HG02870 (cell line): ENCODE data around the gene IL31RA.

Experiments used
- ATAC-seq: cut with Tn5 transposase; IDR thresholded peaks from one replicate; pipeline ENCODE4 v1.9.1; 2021; ENCODE audit warnings: mild to moderate bottlenecking, moderate library complexity; ENCODE audit not compliant: unreplicated experiment

The IL31RA gene

DNA sequence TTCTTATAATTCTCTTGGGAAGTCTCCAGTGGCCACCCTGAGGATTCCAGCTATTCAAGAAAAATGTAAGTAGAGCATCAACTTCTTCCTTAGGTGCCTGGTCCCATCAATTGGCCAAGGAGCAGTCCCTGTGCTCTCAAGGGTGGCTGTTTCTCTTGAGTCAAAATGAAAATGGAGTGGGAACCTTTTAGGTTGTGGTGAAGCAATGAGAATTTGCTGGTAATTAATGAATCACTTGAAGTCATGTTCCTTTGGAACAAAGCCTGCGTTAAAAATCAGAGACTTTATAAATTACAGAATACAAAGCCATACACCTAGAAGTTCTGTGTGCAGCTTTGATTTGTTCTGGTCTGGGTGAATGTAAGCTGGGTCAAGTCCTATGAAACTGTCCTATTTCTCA, 48.9 kb downstream of the IL31RA start:
- ATAC-seq = no peak

DNA sequence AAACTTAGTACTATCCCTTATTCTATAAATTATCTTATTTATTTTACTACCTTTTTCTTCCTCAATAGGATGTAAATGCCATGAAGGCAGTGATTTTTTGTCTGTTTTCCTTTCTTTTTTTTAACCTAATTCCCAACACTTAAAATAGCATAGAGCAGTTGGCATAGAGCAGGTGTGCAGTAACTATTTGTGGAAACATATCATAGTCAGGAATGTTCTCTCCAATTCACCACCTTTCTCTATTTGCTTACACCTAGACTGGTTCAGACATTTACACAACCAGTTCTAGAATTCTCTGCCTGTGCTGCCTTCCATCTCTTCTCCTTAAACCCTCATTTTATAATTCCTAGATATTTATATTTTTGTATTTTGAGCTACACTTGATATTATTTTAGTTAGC, 49.6 kb downstream of the IL31RA start:
- no peak for ATAC-seq

DNA sequence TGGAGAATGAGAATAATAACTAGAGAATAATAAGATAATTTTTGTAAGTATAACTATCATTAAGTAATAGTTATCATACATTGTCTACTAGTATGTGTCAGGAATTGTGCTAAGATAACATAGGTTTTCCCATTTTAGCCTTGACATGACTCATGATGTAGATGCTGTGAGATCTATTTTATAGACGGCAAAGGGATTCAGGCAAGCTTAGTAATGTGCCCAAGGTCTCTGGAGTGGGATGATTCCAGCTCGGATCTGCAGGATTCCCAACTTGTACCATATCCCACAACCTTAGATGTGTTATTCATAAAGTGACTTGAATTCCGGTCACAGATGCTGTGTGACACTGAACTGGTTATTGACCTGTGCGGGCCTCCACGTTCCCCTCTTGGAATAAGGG, 51.5 kb downstream of the IL31RA start:
- ATAC-seq = no peak

DNA sequence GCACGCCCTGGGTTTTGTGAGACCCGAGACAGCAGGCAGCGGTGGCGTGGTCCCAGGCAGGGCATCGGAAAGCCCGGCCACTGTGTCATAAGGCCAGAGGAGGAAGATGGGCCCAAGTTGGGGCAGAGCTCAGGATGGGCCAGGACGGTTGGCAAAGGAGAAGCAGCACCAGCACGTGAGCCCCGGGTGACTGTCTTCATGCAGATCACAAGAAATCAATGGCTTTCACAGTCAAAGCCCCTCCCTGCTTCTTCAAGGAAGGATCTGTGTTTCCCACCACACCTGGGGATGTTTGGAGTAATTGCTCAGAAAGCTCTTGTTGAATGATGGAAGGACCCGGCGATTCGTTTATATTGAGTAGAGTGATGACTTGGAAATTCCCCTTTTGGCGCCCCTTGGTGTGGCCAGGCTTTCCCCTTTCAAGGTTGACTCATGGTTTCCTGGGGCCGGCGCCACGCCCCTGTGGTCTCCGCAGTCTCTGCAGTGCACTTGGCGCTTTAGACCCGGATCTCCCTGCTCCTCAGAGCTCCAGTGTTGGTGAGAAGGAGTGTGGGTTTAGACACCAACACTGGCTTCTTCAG, 52.1 kb downstream of the IL31RA start:
- ATAC-seq = peak; percentile 94

DNA sequence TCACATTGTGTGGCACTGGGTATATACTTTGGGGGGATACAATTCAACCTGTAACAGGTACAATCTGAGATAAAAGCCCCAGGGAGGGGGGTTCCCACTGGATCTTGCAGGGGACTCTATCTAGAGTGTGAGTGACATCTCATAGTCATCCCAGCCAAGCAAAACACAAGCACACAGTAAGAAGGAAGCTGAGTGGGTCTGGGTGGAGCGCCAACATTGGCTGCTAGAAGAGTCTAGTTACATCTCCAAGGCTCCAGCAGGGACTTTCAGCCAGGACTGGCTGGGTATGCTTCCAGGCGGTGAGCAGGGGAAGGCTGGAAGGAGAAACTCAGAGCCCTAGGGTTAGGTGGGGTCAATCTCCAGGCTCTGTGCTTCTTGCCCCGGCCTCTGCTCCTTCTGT, 53.0 kb downstream of the IL31RA start:
- ATAC-seq = no peak

DNA sequence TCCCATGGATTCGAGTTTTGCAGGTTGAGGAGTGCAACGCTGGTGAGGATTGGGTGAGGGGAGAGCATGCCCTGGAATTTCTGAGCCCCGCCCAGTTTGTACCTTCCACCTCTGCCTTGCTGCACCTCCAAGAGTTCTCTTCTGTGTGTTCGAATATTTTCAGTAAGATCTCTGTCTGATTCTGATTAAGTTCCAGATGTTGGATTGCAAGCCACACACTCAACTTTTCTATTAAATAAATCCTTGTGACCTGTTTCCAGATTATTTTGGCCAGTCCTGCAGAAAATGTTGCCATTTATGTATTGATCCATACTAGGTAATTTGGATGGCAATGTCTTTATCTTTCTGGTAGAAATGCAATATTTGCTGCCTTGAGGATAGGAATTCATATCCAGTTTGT, 54.1 kb downstream of the IL31RA start:
- ATAC-seq = no peak

DNA sequence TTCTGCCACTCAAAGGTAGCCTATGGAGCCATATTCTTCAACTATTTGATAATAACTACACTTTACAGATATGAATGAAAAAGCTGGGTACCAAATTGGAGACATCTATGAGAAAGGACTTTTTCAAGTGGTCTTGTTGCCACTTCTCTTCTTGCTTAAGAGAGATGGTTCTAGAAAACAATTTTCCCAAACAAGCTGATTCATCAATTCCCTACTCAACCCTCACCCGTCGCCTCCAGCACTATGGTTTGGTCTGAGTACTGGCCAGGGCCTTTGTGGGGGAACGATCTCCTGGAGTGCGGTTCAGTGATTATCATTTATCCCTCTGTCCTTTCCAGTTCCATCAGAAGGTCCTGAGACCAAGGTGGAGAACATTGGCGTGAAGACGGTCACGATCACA, 56.8 kb downstream of the IL31RA start:
- no peak for ATAC-seq

DNA sequence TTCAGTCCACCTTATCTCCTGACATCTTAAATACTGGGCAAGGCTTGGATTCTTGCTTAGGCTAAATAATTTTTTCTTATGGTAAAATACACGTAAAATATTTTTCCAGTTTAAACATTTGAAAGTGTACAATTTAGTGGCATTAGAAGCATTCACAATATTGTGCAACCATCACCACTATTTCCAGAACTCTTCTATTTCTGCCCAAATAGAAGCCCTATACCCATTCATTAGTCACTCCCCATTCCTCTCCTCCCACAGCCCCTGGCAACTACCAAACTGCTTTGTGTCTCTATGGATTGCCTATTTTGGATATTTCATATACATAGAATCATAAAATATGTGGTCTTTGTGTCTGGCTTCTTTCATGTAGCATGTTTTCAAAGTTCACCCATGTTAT, 57.6 kb downstream of the IL31RA start:
- no peak for ATAC-seq

DNA sequence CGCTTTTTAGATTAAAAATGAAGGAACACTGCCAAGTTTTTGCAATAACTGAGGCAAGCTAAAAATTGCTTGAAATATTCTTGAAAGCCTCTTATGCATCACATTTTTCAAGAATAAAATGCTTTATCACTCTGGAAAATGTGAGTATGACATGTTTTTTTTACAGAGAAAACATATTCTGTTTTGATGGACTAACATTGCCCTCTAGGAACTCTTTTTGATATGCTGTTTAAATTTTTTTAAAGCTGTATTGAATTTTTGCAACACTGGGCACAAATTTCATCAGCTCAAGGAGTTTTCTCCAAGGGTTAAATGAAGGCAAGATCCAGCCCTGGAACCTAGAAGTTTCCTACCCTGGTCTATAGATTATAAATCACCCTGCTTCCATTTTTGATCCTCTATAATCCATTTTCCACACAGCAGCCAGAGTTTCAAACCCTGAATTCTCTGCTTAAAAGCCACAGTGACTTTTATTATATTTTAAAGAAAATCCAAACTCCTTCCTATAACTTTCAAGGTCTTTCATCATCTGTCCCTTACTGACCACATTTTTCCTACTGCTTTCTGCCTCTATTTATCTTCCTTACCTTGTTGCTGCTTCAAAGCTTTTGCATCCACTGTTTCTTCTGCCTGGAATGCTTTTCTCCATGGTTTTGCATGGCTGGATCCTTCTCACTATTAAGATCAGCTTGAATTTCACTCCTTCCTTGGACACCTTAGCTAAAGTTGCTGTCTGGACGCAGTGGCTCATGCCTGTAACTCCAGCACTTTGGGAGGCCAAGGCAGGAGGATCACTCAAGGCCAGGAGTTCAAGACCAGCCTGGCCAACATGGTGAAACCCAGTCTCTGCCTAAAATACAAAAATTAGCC, 60.9 kb downstream of the IL31RA start:
- ATAC-seq = no peak

DNA sequence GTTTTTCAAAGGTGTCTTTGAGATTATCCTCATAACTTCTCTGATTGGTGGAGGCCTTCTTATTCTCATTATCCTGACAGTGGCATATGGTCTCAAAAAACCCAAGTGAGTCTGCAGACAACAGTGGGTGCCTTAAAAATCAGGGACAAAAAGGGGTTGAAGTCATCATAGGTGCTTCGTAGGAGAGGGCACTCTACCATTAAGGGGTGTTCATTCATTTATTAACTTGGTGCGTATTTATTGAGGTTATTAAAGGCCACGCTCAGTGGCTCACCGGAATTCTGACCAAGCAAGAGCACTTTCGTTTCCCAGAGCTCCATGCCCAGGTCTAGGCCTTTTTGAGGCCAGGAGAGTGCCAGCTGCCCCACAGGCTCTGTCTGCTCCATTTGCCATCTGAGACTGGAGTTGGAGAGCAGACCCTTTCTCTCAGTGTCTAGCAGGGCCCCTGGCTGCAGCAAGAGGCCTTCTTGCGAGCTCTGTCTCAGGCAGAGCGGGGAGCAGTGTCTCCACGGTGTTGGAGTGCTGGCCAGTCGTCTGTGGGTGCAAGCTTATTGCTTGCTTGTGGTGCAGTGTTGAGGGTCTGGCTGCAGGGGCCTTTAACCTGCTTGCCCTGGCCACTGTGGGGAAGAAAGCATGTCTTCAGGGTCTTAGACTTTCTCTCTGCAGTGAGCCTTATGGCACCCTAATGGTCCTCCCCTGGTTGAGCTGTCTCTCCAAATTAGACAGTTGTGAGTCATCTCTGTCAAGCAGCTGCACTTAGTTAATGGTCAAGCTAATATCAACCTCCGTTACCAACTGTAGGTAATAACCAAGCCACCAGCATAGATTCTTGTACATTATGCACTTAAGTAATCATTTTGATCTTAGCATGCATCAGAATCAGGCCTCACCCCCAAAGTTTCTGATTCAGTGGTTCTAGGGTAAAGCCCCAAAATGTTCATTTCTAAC, 62.6 kb downstream of the IL31RA start:
- ATAC-seq = peak; percentile 73

DNA sequence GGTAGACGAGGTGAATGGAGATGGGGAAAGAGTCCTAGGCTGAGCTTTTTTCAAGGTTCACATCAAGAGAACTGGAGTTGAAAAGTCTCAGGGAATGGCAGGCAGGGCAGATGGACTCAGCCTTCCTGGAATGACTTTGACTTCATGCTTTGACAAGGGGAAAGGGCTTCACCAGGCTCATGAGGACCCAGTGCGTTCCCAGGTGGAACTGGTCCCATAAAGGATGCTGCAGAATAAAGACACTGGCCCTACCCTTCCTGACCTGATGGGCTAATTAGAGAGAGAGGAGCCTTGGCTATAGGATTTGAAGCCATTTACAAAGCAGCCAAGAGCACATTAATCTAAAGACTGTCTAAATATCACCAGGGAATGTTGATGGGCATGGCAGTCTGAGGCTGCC, 63.8 kb downstream of the IL31RA start:
- ATAC-seq = no peak

DNA sequence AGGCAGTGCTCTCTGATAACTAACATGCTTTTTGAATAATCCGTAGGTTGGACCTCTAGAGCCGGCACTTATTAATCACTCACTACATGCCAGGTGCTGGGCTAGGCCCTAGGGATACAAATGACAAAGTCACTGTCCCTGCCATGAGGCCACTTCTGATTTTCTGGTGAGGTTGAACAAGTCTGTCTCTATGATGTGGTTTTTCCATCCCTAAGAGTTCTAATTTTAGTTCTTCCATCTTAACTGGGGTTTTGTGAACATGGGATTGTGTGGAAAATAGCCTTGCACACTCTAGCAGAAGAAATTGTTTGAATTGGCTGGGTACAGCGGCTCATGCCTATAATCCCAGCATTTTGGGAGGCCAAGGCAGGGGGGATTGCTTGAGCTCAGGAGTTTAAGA, 64.6 kb downstream of the IL31RA start:
- ATAC-seq = no peak

DNA sequence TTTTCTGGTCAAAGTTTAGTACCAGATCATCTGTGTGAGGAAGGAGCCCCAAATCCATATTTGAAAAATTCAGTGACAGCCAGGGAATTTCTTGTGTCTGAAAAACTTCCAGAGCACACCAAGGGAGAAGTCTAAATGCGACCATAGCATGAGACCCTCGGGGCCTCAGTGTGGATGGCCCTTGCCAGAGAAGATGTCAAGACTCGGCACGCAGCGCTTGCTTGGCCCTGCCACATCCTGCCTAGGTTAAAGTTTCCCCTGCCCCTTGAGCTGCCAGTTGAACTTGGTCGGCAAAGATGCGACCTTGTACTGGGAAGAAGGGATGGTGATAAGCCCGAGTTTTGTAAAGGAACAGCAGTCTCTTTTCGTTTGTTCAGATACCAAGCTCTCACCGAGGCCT, 65.8 kb downstream of the IL31RA start:
- ATAC-seq = no peak

DNA sequence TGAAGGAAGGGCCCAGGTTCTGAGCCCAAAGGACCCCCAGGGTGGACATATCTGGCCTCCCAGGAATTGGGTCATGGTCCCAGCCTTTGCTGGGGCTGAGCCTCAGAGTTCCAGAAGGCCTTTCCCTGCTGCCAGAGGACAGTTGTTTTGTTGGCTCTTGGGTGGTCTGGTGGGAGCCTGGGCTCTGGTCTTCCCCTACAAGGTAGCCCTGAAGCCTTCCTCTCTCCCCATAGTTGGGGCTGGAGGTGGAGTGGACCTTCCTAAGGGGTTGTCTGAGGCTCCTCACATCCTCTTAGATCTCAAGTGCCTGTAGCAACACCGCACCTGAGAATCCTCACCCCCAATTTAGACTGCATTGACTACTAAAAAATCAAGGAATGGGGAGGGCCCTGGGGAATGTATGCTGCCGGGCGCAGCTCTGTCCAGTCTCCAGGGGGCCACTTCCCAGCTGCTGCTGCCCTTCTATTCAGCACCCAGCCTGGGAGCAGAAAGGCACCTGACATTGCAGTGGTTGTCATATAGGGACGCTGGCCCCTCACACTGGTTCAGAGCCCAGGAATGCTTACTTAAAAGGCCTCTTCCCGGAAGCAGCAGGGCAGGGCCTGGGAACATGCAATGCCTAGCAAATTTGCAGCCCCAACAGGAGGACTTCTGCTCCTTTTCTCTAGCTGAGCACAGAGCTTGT, 66.4 kb downstream of the IL31RA start:
- no peak for ATAC-seq

DNA sequence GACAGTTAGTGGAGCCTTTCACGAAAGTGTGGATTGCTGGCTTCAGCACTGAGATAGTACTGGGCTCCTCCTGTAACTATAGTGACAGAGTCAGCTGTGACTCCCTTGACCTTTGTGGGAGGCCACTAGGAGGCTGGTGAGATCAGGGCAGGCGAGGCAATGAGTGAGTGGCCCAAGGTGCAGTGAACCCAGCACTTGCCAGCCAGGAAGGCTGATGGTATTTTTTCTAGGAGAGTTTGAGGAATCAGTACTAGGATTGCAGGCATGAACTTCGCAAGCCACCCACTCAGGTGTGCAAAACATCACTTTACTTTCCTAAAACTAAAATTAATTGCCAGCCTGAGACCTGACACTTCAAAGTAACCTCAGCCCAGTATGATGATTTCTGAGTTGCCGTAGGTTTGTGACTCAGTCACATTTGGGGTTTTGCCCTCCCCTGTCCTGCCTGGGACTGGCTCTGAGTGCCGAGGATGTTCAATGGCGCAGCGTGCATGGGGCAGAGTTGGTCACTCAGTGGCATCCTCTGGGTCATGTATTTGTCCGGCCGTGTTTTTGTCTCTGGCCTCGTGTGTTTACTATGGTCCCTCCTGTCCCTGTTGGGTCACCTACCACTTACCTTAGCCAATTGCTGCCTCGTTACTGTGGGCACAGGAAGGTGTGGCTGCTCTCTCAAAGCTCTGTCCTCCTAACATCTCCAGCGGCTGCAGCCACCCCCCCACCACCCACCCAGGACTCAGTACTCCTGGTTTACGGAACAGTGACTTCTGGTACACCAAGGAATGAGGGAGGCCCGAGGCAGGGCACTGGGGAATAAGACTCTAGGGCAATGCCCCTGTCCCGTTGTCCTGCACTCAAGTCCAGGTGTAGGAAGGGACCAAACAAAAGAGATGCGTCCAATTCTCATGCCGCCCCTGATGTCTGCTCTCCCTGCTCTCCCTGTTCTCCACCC, 67.2 kb downstream of the IL31RA start:
- no peak for ATAC-seq

DNA sequence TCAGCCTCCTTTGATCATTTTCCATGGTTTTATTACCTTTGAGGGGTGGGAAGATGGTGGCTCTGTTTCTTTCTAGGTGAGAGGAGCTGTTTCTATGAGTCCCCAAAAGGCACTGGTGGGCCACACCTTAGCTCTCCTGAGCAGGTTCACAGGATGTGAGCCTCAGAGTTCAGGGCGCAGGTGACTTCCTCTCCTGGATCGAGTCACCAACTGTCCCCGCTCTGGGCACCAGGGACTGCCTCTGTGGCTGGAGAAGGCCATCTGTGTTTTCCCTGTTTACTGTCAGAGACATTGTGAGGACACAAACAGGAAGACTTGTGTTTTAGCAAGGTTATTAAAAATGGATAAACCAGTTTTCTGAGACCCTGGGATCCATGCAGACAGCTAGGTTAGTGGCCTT, 68.5 kb downstream of the IL31RA start:
- ATAC-seq = no peak

DNA sequence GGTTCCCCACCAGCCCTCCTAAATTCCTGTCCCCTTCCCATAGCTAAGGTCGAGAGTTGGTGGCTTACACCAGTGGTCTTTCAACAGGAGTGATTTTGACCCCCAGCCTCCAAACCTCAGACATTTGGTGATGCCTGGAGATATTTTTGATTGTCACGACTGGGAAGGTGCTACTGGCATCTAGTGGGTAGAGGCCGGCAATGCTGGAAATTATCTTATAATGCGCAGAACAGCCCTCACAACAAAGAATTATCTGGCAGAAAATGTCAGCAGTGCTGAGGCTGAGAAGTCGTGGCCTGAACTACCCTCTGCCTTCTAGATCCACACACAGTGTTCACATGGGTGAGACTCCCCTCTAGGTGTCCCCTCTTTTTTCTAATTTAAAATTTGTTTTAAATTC, 69.6 kb downstream of the IL31RA start:
- no peak for ATAC-seq

DNA sequence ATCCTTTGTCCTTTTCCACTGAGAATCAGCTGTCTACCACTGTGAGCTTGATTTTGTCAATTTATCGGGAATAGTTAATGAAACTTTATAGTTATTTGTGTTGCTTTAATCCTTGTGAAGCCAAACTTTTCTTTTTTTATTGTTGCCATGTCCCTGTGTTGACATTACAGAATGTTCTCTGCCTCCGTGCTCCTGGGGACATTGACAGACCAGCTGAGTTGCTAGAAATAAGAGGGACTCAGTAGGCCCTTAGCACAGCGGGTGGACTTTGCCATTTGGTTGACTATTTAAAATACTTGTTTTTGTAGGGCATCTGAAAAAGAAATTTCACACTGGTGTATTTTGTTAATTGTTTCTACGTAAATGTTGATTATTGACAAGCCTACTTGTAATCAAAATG, 70.5 kb downstream of the IL31RA start:
- ATAC-seq = no peak

DNA sequence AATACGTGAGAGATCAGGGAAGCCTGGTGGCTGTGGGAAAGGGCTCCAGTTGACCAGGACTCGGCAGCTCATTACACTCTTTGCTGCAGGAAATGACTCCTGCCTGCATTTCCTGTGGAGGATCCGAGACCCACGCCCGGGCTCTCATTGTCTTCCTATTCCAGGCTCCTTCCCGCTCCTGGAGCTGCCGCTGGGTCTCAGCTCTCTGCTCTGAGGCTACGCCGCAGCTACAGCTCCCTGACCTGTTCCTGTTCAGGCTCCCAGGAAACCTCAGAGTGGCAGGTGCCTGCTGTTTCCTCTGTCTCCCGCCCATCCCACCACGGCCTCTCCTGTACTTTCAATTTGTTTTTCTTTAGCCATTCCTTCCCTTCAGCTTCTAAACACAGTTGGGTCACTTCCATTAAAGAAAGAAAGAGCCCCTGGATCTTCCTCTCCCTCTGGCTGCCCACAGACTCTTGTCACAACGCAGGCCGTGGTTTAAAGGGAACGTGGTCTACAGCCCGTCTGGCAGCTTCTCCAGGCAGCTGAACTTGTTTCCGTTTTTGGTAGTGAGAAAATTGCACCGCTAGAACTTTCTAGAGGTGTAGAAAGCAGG, 72.1 kb downstream of the IL31RA start:
- ATAC-seq = no peak
